Fibroblast of villous mesenchyme (primary cell): ENCODE measurements around the gene TCP11. TPM values are rescaled to one million over a fixed set of nuclear protein-coding genes. Genes with fewer than 3 reads are reported as not detected.

ENCODE experiments used
- DNase-seq: peaks from one replicate; pipeline ENCODE4 v3.0.0-alpha.2; 2010; ENCODE audit warnings: low read depth
- H3K4me3 ChIP-seq: 2 replicates; pipeline ENCODE4 v1.5.1; 2011; ENCODE audit warnings: low read depth, mild to moderate bottlenecking, low read length
- total RNA-seq: library from RNA; depleted of rRNA; stranded (reverse); fragments of >200 nt; gene quantifications from 2 replicates; pipeline ENCODE4 v1.2.3, GENCODE V29; 2012
- TF ChIP-seq, protein P1 (sequence below): IDR thresholded peaks from 2 replicates; pipeline ENCODE4 v1.5.1; 2012; ENCODE audit warnings: low read depth, mild to moderate bottlenecking, low read length; ENCODE audit not compliant: insufficient read depth

TCP11 gene
- 0.32 TPM in 1 of 2 replicates, not detected in the other for total RNA-seq

DNA sequence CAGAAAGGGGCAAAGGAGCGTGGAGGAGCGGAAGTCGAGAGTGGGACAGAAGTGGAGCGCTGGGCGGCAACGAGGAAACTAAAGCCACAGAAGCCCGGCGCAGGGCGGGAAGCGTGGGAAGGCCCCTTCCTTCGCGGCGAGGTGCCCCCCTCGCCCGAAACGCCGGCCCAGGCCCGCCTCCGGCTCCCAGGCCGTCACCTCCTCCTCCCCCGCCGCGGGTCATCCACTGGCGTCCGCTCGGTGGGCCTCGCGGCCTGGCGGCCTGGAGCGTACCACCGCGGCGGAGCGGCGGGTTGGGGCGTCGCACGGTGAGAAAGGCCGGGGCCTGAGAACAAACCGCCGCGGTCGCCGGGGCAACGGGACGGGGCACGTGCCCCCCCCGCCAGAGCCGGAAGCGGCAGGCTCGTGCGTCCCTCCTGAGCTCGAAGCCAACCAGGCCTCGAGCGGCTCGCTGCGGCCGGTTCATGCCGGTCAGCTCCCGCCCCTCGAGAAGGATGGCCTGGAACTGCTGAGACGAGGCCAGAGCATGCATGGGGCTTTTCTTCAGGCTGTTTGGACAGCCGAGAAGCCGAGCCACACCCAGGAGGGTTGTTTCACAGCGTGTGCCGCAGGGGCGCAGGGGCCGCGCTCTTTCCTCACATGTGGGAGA, at the start of gene TCP11:
TSS of gene TCP11 (minus strand) at position 333 of the 649 bp plus-strand sequence. CDS start 469 bp downstream, outside the sequence.
- TF ChIP-seq, protein P1, sequence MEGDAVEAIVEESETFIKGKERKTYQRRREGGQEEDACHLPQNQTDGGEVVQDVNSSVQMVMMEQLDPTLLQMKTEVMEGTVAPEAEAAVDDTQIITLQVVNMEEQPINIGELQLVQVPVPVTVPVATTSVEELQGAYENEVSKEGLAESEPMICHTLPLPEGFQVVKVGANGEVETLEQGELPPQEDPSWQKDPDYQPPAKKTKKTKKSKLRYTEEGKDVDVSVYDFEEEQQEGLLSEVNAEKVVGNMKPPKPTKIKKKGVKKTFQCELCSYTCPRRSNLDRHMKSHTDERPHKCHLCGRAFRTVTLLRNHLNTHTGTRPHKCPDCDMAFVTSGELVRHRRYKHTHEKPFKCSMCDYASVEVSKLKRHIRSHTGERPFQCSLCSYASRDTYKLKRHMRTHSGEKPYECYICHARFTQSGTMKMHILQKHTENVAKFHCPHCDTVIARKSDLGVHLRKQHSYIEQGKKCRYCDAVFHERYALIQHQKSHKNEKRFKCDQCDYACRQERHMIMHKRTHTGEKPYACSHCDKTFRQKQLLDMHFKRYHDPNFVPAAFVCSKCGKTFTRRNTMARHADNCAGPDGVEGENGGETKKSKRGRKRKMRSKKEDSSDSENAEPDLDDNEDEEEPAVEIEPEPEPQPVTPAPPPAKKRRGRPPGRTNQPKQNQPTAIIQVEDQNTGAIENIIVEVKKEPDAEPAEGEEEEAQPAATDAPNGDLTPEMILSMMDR, result no peak
- DNase-seq, result no peak
- no peak within 1 kb of the TSS for H3K4me3 ChIP-seq

DNA sequence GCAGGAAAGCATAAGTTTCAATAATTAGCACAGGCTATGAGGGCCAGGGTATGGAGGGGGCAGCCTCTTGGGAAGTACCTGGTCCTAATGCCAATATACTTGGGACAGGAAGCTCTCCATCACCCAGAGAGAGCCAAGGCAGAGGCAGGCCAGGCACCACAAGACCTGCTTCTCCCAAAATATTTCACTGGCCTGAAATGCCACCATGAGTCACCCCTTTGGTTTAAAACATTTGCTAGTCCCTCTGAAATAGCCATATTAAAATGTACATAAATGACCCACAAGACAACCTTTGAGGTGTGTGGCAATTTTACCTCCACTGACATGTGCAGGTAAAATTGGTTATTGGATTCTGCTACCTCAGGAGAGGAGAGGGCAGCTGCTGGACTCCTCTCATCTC, 49.2 kb upstream of the TCP11 start:
- H3K4me3 ChIP-seq, result no peak overlapping the region
- TF ChIP-seq, protein P1, result no peak
- no peak for DNase-seq

DNA sequence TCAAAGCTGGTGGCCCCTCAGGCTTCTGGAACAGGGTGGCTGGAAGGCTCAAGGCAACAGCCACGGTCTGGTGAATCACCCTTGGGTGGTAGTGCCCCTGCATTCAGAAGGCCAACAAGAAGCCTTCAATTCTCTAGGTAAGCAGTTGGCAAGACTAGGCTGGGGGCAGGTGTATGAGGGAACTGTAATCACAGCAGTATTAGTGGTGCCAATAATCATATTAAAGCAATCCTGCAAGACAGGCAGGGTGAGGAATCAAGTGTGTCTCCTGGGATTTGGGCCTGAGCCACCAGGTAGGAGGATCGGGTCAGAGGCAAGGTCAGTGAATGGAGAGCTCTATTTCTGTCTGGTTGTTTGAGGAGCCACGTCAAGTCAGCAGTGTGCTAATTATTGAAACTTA, 47.7 kb upstream of the TCP11 start:
- TF ChIP-seq, protein P1, result no peak
- no peak overlapping the region for H3K4me3 ChIP-seq
- DNase-seq, result no peak

DNA sequence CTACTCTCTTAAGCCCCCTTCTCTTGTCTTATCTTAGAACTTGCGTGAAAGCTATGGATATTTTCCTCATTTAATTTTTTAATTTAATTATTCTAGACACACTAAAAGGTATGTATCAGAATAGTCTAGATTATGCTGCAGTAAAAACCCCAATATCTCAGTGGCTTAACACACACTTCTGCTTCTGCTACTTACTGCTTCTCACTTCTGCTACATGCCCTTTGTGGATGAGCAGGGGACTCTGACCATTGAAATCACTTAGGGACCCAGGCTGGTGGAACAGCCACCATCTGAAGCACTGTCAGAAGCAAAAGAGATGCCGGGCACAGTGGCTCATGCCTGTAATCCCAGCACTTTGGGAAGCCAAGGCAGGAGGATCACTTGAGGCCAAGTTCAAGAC, 45.4 kb upstream of the TCP11 start:
- no peak overlapping the region for H3K4me3 ChIP-seq
- DNase-seq, result no peak
- TF ChIP-seq, protein P1, result no peak

DNA sequence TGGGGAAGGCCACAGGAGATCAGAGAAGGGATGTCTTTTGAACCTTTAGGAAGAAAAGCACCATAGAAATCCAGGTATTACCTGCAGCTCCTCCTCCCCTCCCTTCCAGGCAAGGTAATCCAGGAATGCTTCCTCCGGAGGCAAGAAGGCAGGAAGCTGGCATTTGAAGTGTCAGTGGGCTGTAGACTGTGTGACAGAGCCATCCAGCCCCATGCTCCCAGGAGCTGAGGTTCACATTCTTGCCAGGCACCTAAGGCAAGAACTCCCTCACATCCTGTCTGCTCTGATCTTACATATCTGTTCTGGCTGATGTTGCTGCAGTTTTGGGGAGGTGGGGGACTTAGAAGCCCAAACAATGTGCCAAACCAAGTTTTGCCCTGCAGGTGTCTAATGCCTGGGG, 44.8 kb upstream of the TCP11 start:
- TF ChIP-seq, protein P1, result no peak
- no peak overlapping the region for H3K4me3 ChIP-seq
- no peak for DNase-seq

DNA sequence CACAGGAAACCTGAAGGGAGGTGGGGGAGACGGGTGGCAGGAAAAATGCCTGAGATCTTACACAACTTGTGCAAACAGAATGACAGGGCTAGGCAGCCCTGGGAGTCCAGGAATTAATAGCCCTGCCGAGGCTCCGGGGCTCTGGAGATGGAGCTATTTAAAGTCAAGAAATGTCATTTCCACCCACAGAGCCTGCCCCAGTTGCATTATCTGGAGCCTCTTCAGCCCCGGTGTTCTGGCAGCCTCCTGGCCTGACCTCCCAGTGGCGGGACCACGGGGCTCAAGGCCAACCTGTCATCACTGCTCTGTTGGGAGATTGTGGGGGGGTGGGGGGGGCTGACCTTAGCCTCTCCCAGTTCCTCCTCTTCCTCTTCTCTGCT, 44.2 kb upstream of the TCP11 start:
- no peak overlapping the region for H3K4me3 ChIP-seq
- peak; percentile 42 for DNase-seq
- TF ChIP-seq, protein P1, result no peak
